T-helper 17 cell (primary cell): ENCODE results near the gene FAM168B. TPM values are rescaled to one million over a fixed set of nuclear protein-coding genes. Genes with fewer than 3 reads are reported as not detected.

Source experiments
- ATAC-seq: fragments of 150-1000 bp; cut with Tn5 transposase; 2 replicates; pipeline ENCODE4 v1.10.0; 2021; ENCODE audit warnings: mild to moderate bottlenecking, moderate library complexity
- DNase-seq, 3 donors: peaks; one replicate each; pipeline versions ENCODE4 v3.0.0 to v3.0.0-alpha.2; 2020 to 2021
- H3K9me3 ChIP-seq: one replicate; pipeline ENCODE4 v1.7.0; 2013; ENCODE audit warnings: low read length, mild to moderate bottlenecking; ENCODE audit not compliant: control insufficient read depth, poor library complexity, severe bottlenecking
- H3K27ac Mint-ChIP-seq: one replicate; pipeline ENCODE4 v1.8.0; 2022; ENCODE audit warnings: mild to moderate bottlenecking, moderate library complexity, mixed read lengths
- H3K27me3 Mint-ChIP-seq: one replicate; pipeline ENCODE4 v1.8.0; 2022; ENCODE audit warnings: mixed read lengths
- H3K36me3 Mint-ChIP-seq: one replicate; pipeline ENCODE4 v1.8.0; 2022; ENCODE audit warnings: low read depth, mixed read lengths
- H3K4me1 Mint-ChIP-seq: one replicate; pipeline ENCODE4 v1.8.0; 2022; ENCODE audit warnings: mild to moderate bottlenecking, mixed read lengths
- H3K4me3 Mint-ChIP-seq: one replicate; pipeline ENCODE4 v1.8.0; 2022; ENCODE audit warnings: mild to moderate bottlenecking, moderate library complexity, mixed read lengths
- total RNA-seq, 4 donors: library from RNA in 2 of 4; stranded (reverse) in 2 of 4; gene quantifications; one replicate each; pipeline ENCODE4 v1.2.3 and lab custom pipeline; 2022 to 2026

The FAM168B gene
- total RNA-seq, 2 donors from 2014 or later, result 56.1 to 71.2 TPM

GRCh38 chr2:131005216-131005935, 87.9 kb downstream of the FAM168B start:
- DNase-seq, result no peak
- ATAC-seq, result no peak
- H3K36me3 Mint-ChIP-seq, result no peaks in the 10 kb centered on the region

GRCh38 chr2:131004446-131005209, 88.6 kb downstream of the FAM168B start:
- no peaks in the 10 kb centered on the region for H3K9me3 ChIP-seq
- H3K27me3 Mint-ChIP-seq, result peaks cover 53% of the 10 kb centered on the region
- no peak overlapping the region for H3K4me3 Mint-ChIP-seq
- ATAC-seq, result no peak
- peaks cover 2% of the 10 kb centered on the region for H3K4me1 Mint-ChIP-seq
- DNase-seq, result no peak
- H3K27ac Mint-ChIP-seq, result no peak overlapping the region
- H3K36me3 Mint-ChIP-seq, result no peaks in the 10 kb centered on the region

More at GRCh38 chr2:131005216-131005935, 87.9 kb downstream of the FAM168B start:
- Mint-ChIP-seq H3K4me1 (peaks cover 7% of the 10 kb centered on the region), H3K27ac (no peak overlapping the region), H3K27me3 (peaks cover 54% of the 10 kb centered on the region), H3K4me3 (no peak overlapping the region)
- H3K9me3 ChIP-seq, result no peaks in the 10 kb centered on the region

DNA sequence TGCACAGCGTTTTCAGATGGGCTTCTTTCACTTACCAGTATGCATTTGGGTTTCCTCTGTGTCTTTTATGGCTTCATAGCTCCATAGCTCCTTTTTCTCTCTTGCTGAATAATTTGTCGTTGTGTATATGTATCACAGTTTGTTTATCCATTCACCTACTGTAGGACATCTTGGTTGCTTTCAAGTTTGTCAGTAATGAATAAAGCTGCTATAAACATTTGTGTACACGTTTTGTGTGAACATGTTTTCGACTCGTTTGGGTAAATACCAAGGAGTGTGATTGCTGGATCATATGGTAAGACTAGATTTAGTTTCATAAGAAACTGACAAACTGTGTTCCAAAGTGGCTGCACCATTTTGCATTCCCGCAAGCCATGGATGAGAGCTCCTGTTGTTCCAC, 94.7 kb downstream of the FAM168B start:
- Mint-ChIP-seq H3K36me3 (no peaks in the 10 kb centered on the region), H3K27me3 (peaks cover 57% of the 10 kb centered on the region), H3K4me3 (no peak overlapping the region), H3K27ac (no peak overlapping the region), H3K4me1 (no peaks in the 10 kb centered on the region)
- no peaks in the 10 kb centered on the region for H3K9me3 ChIP-seq
- no peak for DNase-seq
- ATAC-seq, result no peak

Other genes starting within 250 kb of the FAM168B start
- gene PLEKHB2, start 11.9 kb upstream of the FAM168B start, total RNA-seq, result 10 to 100 TPM; 68.1 to 72.6 TPM
- under 1 TPM in 1 of 2 donors, not detected in 1; 0.34 TPM for gene POTEE, start 116.1 kb upstream of the FAM168B start, total RNA-seq